Measurements from ENCODE around the gene ARL5B. TPM values are rescaled to one million over a fixed set of nuclear protein-coding genes. Genes with fewer than 3 reads are reported as not detected.

ARL5B gene
- polyA plus RNA-seq, 1 donor (not counting 4 experiments of a cell fraction or from before 2014, with no cell fraction given), result 10.4 TPM

DNA sequence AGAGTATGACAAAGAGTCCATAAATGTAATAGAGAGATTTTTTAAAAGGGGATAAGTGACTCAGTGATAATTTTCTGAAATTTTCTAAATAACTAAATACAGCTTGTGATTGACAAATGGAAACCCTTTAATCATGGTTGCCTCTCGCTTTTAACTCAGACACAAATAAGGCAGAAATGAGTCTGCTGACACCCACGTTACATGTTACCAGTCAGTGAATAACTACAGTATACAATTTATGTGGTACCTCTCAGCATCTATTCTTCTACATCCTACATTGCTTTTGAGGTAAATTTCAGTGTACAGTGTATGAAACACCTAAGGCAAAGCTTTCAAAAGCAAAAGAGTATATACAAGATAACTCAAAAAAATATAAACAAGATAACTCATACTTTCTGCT lies 12.1 kb upstream of the ARL5B start:
- Histone ChIP-seq H2AFZ (ENCODE audit: control insufficient read depth, low read length) (no peak overlapping the region), H3K4me3 (ENCODE audit: control insufficient read depth in 2 of 3, extremely low read depth in 1 of 3, insufficient read depth in 2 of 3, low read depth in 1 of 3, low read length in 3 of 3) (no peak overlapping the region), H3K4me2 (ENCODE audit: control insufficient read depth, extremely low read depth, insufficient read depth, low read depth, low read length) (no peak overlapping the region), H3K9me1 (ENCODE audit: control insufficient read depth, extremely low read depth, insufficient read depth, low read length) (no peaks in the 10 kb centered on the region), H3K9me3 (ENCODE audit: control insufficient read depth, low read depth, low read length) (no peaks in the 10 kb centered on the region), H3K36me3 (ENCODE audit: control insufficient read depth in 2 of 2, extremely low read depth in 1 of 2, insufficient read depth in 2 of 2, low read length in 2 of 2) (no peaks in the 10 kb centered on the region), H3K4me1 (ENCODE audit: control insufficient read depth, extremely low read depth, insufficient read depth, low read length) (peaks cover 3% of the 10 kb centered on the region), H3K27ac (ENCODE audit: control insufficient read depth, insufficient read depth, low read length) (no peak overlapping the region), H3K27me3 (ENCODE audit: control insufficient read depth, extremely low read depth, insufficient read depth, low read length) (no peaks in the 10 kb centered on the region), H3K79me2 (ENCODE audit: control insufficient read depth, insufficient read depth, low read length) (peaks cover 19% of the 10 kb centered on the region), H3K9ac (ENCODE audit: control insufficient read depth, extremely low read depth, insufficient read depth, low read length) (no peak overlapping the region), H4K20me1 (ENCODE audit: control insufficient read depth, extremely low read depth, insufficient read depth, low read length) (no peaks in the 10 kb centered on the region)
- TF ChIP-seq EZH2 (IDR thresholded peaks at IDR 0.05; ENCODE audit: low read length), result no peak
- TF ChIP-seq, protein P1, sequence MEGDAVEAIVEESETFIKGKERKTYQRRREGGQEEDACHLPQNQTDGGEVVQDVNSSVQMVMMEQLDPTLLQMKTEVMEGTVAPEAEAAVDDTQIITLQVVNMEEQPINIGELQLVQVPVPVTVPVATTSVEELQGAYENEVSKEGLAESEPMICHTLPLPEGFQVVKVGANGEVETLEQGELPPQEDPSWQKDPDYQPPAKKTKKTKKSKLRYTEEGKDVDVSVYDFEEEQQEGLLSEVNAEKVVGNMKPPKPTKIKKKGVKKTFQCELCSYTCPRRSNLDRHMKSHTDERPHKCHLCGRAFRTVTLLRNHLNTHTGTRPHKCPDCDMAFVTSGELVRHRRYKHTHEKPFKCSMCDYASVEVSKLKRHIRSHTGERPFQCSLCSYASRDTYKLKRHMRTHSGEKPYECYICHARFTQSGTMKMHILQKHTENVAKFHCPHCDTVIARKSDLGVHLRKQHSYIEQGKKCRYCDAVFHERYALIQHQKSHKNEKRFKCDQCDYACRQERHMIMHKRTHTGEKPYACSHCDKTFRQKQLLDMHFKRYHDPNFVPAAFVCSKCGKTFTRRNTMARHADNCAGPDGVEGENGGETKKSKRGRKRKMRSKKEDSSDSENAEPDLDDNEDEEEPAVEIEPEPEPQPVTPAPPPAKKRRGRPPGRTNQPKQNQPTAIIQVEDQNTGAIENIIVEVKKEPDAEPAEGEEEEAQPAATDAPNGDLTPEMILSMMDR (optimal IDR thresholded peaks at IDR 0.05 in 1 of 3, IDR thresholded peaks at IDR 0.05 in 1 of 3, conservative IDR thresholded peaks at IDR 0.05 in 1 of 3; ENCODE audit: extremely low read depth in 1 of 3, insufficient read depth in 2 of 3, low read length in 3 of 3), result no peak
- FAIRE-seq (no peak), DNase-seq (ENCODE audit: low read depth, low spot score) (no peak)
- dilution Hi-C loops (cut with MboI; ENCODE audit: extremely low pct_ligation_motif_present, low sequenced_read_pairs), result no loop called here

DNA sequence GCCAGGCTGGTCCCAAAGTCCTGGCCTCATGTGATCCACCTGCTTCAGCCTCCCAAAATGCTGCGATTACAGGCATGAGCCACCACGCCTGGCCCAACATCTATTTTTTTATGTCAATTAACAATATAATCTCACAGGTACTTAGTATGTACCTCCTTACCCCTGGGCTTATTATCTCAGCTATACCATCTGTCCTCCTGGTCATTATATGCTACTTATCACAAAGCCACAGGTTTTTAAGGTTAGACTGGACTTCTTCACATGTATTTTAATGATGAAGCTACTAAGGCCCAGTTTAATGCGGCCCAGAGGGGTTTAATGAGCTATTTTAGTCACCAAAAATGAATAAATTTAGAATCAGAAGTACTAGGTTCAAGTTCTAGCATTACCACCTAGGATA lies 11.3 kb upstream of the ARL5B start:
- Histone ChIP-seq H2AFZ (ENCODE audit: control insufficient read depth, low read length) (no peak overlapping the region), H3K9me3 (ENCODE audit: control insufficient read depth, low read depth, low read length) (no peaks in the 10 kb centered on the region), H3K4me2 (ENCODE audit: control insufficient read depth, extremely low read depth, insufficient read depth, low read depth, low read length) (no peak overlapping the region), H3K27me3 (ENCODE audit: control insufficient read depth, extremely low read depth, insufficient read depth, low read length) (no peaks in the 10 kb centered on the region), H3K9me1 (ENCODE audit: control insufficient read depth, extremely low read depth, insufficient read depth, low read length) (no peaks in the 10 kb centered on the region), H3K36me3 (ENCODE audit: control insufficient read depth in 2 of 2, extremely low read depth in 1 of 2, insufficient read depth in 2 of 2, low read length in 2 of 2) (no peaks in the 10 kb centered on the region), H3K9ac (ENCODE audit: control insufficient read depth, extremely low read depth, insufficient read depth, low read length) (no peak overlapping the region), H3K4me3 (ENCODE audit: control insufficient read depth in 2 of 3, extremely low read depth in 1 of 3, insufficient read depth in 2 of 3, low read depth in 1 of 3, low read length in 3 of 3) (no peak overlapping the region), H3K4me1 (ENCODE audit: control insufficient read depth, extremely low read depth, insufficient read depth, low read length) (peaks cover 3% of the 10 kb centered on the region), H3K27ac (ENCODE audit: control insufficient read depth, insufficient read depth, low read length) (no peak overlapping the region), H3K79me2 (ENCODE audit: control insufficient read depth, insufficient read depth, low read length) (peaks cover 19% of the 10 kb centered on the region), H4K20me1 (ENCODE audit: control insufficient read depth, extremely low read depth, insufficient read depth, low read length) (no peaks in the 10 kb centered on the region)
- dilution Hi-C loops (cut with MboI; ENCODE audit: extremely low pct_ligation_motif_present, low sequenced_read_pairs), result no loop called here
- FAIRE-seq (no peak), DNase-seq (ENCODE audit: low read depth, low spot score) (no peak)
- TF ChIP-seq, protein P1 (optimal IDR thresholded peaks at IDR 0.05 in 1 of 3, IDR thresholded peaks at IDR 0.05 in 1 of 3, conservative IDR thresholded peaks at IDR 0.05 in 1 of 3; ENCODE audit: extremely low read depth in 1 of 3, insufficient read depth in 2 of 3, low read length in 3 of 3), result no peak
- no peak for TF ChIP-seq EZH2 (IDR thresholded peaks at IDR 0.05; ENCODE audit: low read length)
